Trophoblast cell (in vitro differentiated cells and primary cell): ENCODE measurements around the gene TAF1L.
A peak's percentile ranks its signal among the peaks of the same experiment; 100 is the strongest.

Source experiments
- DNase-seq, 2 donors: peaks; one replicate each; pipeline ENCODE4 v3.0.0-alpha.2; 2016
- H2AFZ ChIP-seq: 2 replicates; pipeline ENCODE4 v1.6.1; 2013; ENCODE audit warnings: low read length, moderate library complexity, mild to moderate bottlenecking; ENCODE audit not compliant: insufficient read depth, poor library complexity
- H2AK5ac ChIP-seq: 2 replicates; pipeline ENCODE4 v1.6.1; 2013; ENCODE audit warnings: mild to moderate bottlenecking, low read length
- H2BK120ac ChIP-seq: 2 replicates; pipeline ENCODE4 v1.6.1; 2013; ENCODE audit warnings: low read length, mild to moderate bottlenecking, moderate library complexity; ENCODE audit not compliant: insufficient read depth, poor library complexity
- H2BK12ac ChIP-seq: 2 replicates; pipeline ENCODE4 v1.6.1; 2013; ENCODE audit warnings: mild to moderate bottlenecking, low read length, moderate library complexity
- H2BK5ac ChIP-seq: 2 replicates; pipeline ENCODE4 v1.6.1; 2013; ENCODE audit warnings: low read length, low read depth, moderate library complexity, mild to moderate bottlenecking; ENCODE audit not compliant: poor library complexity
- H3K14ac ChIP-seq: 2 replicates; pipeline ENCODE4 v1.6.1; 2013; ENCODE audit warnings: mild to moderate bottlenecking, low read length
- H3K18ac ChIP-seq: 2 replicates; pipeline ENCODE4 v1.6.1; 2013; ENCODE audit warnings: mild to moderate bottlenecking, low read length
- H3K23ac ChIP-seq: 2 replicates; pipeline ENCODE4 v1.6.1; 2013; ENCODE audit warnings: low read length
- H3K27ac ChIP-seq: 2 replicates; pipeline ENCODE4 v1.5.1; 2013; ENCODE audit warnings: low read depth, mild to moderate bottlenecking, inconsistent platforms, low read length, moderate library complexity
- H3K27me3 ChIP-seq: 2 replicates; pipeline ENCODE4 v1.6.1; 2013; ENCODE audit warnings: inconsistent platforms, mild to moderate bottlenecking, low read length, moderate library complexity; ENCODE audit not compliant: insufficient read depth
- H3K36me3 ChIP-seq, 2 experiments: 1 replicate in 1 of 2; 2 replicates in 1 of 2; pipeline ENCODE4 v1.6.1; 2013; ENCODE audit warnings: low read length in 2 of 2, mild to moderate bottlenecking in 2 of 2, moderate library complexity in 1 of 2; ENCODE audit not compliant: insufficient read depth in 2 of 2, control insufficient read depth in 1 of 2
- H3K4ac ChIP-seq: 2 replicates; pipeline ENCODE4 v1.6.1; 2013; ENCODE audit warnings: low read depth, mild to moderate bottlenecking, low read length, moderate library complexity
- H3K4me1 ChIP-seq, 2 experiments: 1 replicate in 1 of 2; 2 replicates in 1 of 2; pipeline ENCODE4 v1.6.1; 2013; ENCODE audit warnings: low read length in 2 of 2, mild to moderate bottlenecking in 2 of 2, moderate library complexity in 1 of 2; ENCODE audit not compliant: insufficient read depth in 2 of 2, control insufficient read depth in 1 of 2
- H3K4me2 ChIP-seq: 2 replicates; pipeline ENCODE4 v1.6.1; 2013; ENCODE audit warnings: inconsistent platforms, mild to moderate bottlenecking, low read length, moderate library complexity
- H3K4me3 ChIP-seq: 2 replicates; pipeline ENCODE4 v1.5.1; 2013; ENCODE audit warnings: mild to moderate bottlenecking, low read depth, low read length, inconsistent platforms
- H3K79me1 ChIP-seq: one replicate; pipeline ENCODE4 v1.6.1; 2013; ENCODE audit warnings: low read length
- H3K79me2 ChIP-seq: 2 replicates; pipeline ENCODE4 v1.6.1; 2013; ENCODE audit warnings: low read length, mild to moderate bottlenecking; ENCODE audit not compliant: control insufficient read depth, insufficient read depth, poor library complexity
- H3K9ac ChIP-seq: 2 replicates; pipeline ENCODE4 v1.6.1; 2013; ENCODE audit warnings: mild to moderate bottlenecking, low read length
- H3K9me3 ChIP-seq: 2 replicates; pipeline ENCODE4 v1.6.1; 2013; ENCODE audit warnings: low read depth, mild to moderate bottlenecking, control low read depth, inconsistent platforms, low read length; ENCODE audit not compliant: insufficient read depth
- H4K12ac ChIP-seq: 2 replicates; pipeline ENCODE4 v1.6.1; 2013; ENCODE audit warnings: low read depth, mild to moderate bottlenecking, low read length, moderate library complexity
- H4K8ac ChIP-seq: 2 replicates; pipeline ENCODE4 v1.6.1; 2013; ENCODE audit warnings: low read depth, mild to moderate bottlenecking, low read length, moderate library complexity
- H4K91ac ChIP-seq: one replicate; pipeline ENCODE4 v1.6.1; 2013; ENCODE audit warnings: low read depth, mild to moderate bottlenecking, low read length, moderate library complexity
- WGBS: extraction: QIAGEN DNeasy Blood & Tissue Kit; methylation state at CpG from one replicate; pipeline ENCODE4 v1.1.7; 2013; ENCODE audit warnings: missing lambda C conversion rate; ENCODE audit not compliant: insufficient read length, insufficient coverage; ENCODE audit errors: extremely low coverage; 5-methylcytosine and 5-hydroxymethylcytosine counted together

The TAF1L gene

DNA sequence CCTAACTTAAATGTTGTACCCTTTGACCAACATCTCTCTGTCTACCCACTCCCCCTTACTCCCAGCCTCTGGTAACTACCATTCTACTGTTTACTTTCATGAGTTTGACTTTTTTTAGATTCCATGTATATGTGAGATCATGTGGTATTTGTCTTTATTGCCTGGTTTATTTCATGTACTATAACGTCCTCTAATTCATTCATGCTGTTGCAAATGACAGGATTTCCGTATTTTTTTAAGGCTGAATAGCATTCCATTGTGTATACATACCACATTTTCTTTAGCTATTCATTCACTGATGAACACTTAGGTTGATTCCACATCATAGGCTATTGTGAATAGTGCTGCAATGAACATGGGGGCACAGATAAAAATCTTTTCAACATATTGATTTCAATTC lies 50.7 kb downstream of the TAF1L start:
- H3K4ac ChIP-seq, result no peak overlapping the region
- no peak overlapping the region for H3K9ac ChIP-seq
- H3K4me1 ChIP-seq, result peaks cover 0 to 3% of the 10 kb centered on the region in 2 experiments
- no peak overlapping the region for H2AK5ac ChIP-seq
- H2AFZ ChIP-seq, result no peak overlapping the region
- no peak overlapping the region for H2BK120ac ChIP-seq
- H3K23ac ChIP-seq, result no peak overlapping the region
- no peak overlapping the region for H3K4me3 ChIP-seq
- H3K14ac ChIP-seq, result no peak overlapping the region
- no peak overlapping the region for H3K18ac ChIP-seq
- no peak overlapping the region for H4K91ac ChIP-seq
- no peak overlapping the region for H2BK12ac ChIP-seq
- H4K8ac ChIP-seq, result no peak overlapping the region
- H3K4me2 ChIP-seq, result no peak overlapping the region
- no peak overlapping the region for H3K27ac ChIP-seq
- no peak overlapping the region for H2BK5ac ChIP-seq
- H3K9me3 ChIP-seq, result no peaks in the 10 kb centered on the region
- H3K79me2 ChIP-seq, result no peaks in the 10 kb centered on the region
- H3K27me3 ChIP-seq, result no peaks in the 10 kb centered on the region
- H4K12ac ChIP-seq, result no peak overlapping the region
- no peaks in the 10 kb centered on the region for H3K36me3 ChIP-seq
- WGBS, result no CpG with 5 or more reads among the region's 2 CpGs
- H3K79me1 ChIP-seq, result peaks cover 1% of the 10 kb centered on the region
- no peak for DNase-seq

DNA sequence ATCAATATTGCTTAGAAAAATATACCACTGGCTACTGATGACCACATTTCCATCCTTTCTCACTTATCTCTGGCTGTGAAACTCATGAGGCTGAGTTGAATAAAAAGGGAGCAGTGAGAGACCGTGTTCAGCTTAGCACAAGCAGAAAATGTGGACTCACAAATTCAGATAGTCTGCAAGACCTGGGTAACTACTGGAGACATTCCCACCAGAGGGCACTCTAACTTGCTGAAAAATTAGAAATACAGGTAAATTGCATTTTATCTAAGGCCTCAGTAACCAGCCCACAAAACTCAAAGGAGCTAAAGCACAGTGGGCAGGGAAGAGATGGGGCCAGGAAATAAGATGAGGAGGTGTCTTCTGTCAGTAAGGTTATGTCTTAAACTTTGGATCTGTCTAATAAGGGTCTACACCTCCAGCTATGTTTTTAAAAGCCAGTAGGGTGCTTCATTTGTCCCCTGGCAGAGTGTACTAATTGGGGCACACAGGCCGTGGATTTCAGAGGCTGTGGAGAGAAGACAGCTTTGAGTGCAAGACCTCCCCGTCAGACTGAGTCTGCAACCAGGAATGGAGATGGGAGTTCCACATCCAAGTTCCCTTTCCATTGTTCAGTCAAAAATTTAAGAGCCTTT lies 53.8 kb downstream of the TAF1L start:
- no peak overlapping the region for H3K4me3 ChIP-seq
- no peak overlapping the region for H3K18ac ChIP-seq
- H3K4ac ChIP-seq, result no peak overlapping the region
- peaks cover 1% of the 10 kb centered on the region for H3K79me1 ChIP-seq
- H3K4me1 ChIP-seq, result peaks cover 0 to 3% of the 10 kb centered on the region in 2 experiments
- H3K9ac ChIP-seq, result no peak overlapping the region
- DNase-seq, result peak; percentile 73 to 90
- no peak overlapping the region for H4K91ac ChIP-seq
- peak overlapping the region; percentile 70 for H4K12ac ChIP-seq
- no peak overlapping the region for H3K14ac ChIP-seq
- peak overlapping the region; percentile 28 for H2AFZ ChIP-seq
- no peak overlapping the region for H2BK12ac ChIP-seq
- no peaks in the 10 kb centered on the region for H3K27me3 ChIP-seq
- no peak overlapping the region for H2AK5ac ChIP-seq
- H3K23ac ChIP-seq, result no peak overlapping the region
- no peak overlapping the region for H3K4me2 ChIP-seq
- peak overlapping the region; percentile 43 for H2BK120ac ChIP-seq
- H3K27ac ChIP-seq, result no peak overlapping the region
- H3K79me2 ChIP-seq, result no peaks in the 10 kb centered on the region
- H3K36me3 ChIP-seq, result no peaks in the 10 kb centered on the region
- peak overlapping the region; percentile 77 for H4K8ac ChIP-seq
- WGBS, result no CpG with 5 or more reads among the region's 3 CpGs
- no peak overlapping the region for H2BK5ac ChIP-seq
- H3K9me3 ChIP-seq, result no peaks in the 10 kb centered on the region

GRCh38 chr9:32580631-32581300 lies 54.7 kb downstream of the TAF1L start:
- no peak overlapping the region for H3K18ac ChIP-seq
- no peak overlapping the region for H2BK120ac ChIP-seq
- H3K14ac ChIP-seq, result no peak overlapping the region
- DNase-seq, result peak; percentile 84 to 90
- no peak overlapping the region for H3K27ac ChIP-seq
- no peak overlapping the region for H2AFZ ChIP-seq
- no peak overlapping the region for H4K12ac ChIP-seq
- no peaks in the 10 kb centered on the region for H3K9me3 ChIP-seq
- H2BK5ac ChIP-seq, result no peak overlapping the region
- no peaks in the 10 kb centered on the region for H3K27me3 ChIP-seq
- peaks cover 0 to 3% of the 10 kb centered on the region in 2 experiments for H3K4me1 ChIP-seq
- H4K91ac ChIP-seq, result no peak overlapping the region
- H3K4ac ChIP-seq, result no peak overlapping the region
- H3K23ac ChIP-seq, result no peak overlapping the region
- H4K8ac ChIP-seq, result no peak overlapping the region
- no peaks in the 10 kb centered on the region for H3K36me3 ChIP-seq
- peak overlapping the region; percentile 9 for H3K4me2 ChIP-seq
- H2AK5ac ChIP-seq, result no peak overlapping the region
- H3K79me2 ChIP-seq, result no peaks in the 10 kb centered on the region
- H2BK12ac ChIP-seq, result no peak overlapping the region
- WGBS, result no CpG with 5 or more reads among the region's 3 CpGs
- no peak overlapping the region for H3K9ac ChIP-seq
- peaks cover 1% of the 10 kb centered on the region for H3K79me1 ChIP-seq
- no peak overlapping the region for H3K4me3 ChIP-seq

- no peaks in the 10 kb centered on the region for H3K9me3 ChIP-seq
- H2AK5ac ChIP-seq, result no peak overlapping the region
- H3K36me3 ChIP-seq, result no peaks in the 10 kb centered on the region
- no peak overlapping the region for H3K9ac ChIP-seq
- no peak overlapping the region for H4K12ac ChIP-seq
- no peaks in the 10 kb centered on the region for H3K79me2 ChIP-seq
- no peak overlapping the region for H3K4me2 ChIP-seq
- H2AFZ ChIP-seq, result no peak overlapping the region
- H2BK5ac ChIP-seq, result no peak overlapping the region
- H3K4ac ChIP-seq, result no peak overlapping the region
- H2BK120ac ChIP-seq, result no peak overlapping the region
- peaks cover 0 to 3% of the 10 kb centered on the region in 2 experiments for H3K4me1 ChIP-seq
- no peak overlapping the region for H2BK12ac ChIP-seq
- WGBS, result no CpG with 5 or more reads among the region's 4 CpGs
- no peak overlapping the region for H3K4me3 ChIP-seq
- H3K23ac ChIP-seq, result no peak overlapping the region
- peaks cover 1% of the 10 kb centered on the region for H3K79me1 ChIP-seq
- H3K27ac ChIP-seq, result no peak overlapping the region
- no peak overlapping the region for H4K91ac ChIP-seq
- no peak overlapping the region for H4K8ac ChIP-seq
- H3K18ac ChIP-seq, result no peak overlapping the region
- H3K27me3 ChIP-seq, result no peaks in the 10 kb centered on the region
- peak; percentile 71 to 92 for DNase-seq
- H3K14ac ChIP-seq, result no peak overlapping the region
Measured at GRCh38 chr9:32579706-32580331, 55.6 kb downstream of the TAF1L start.
